ENCODE data around the gene ACAD8.
A peak's percentile ranks its signal among the peaks of the same experiment; 100 is the strongest.

ACAD8 gene

DNA sequence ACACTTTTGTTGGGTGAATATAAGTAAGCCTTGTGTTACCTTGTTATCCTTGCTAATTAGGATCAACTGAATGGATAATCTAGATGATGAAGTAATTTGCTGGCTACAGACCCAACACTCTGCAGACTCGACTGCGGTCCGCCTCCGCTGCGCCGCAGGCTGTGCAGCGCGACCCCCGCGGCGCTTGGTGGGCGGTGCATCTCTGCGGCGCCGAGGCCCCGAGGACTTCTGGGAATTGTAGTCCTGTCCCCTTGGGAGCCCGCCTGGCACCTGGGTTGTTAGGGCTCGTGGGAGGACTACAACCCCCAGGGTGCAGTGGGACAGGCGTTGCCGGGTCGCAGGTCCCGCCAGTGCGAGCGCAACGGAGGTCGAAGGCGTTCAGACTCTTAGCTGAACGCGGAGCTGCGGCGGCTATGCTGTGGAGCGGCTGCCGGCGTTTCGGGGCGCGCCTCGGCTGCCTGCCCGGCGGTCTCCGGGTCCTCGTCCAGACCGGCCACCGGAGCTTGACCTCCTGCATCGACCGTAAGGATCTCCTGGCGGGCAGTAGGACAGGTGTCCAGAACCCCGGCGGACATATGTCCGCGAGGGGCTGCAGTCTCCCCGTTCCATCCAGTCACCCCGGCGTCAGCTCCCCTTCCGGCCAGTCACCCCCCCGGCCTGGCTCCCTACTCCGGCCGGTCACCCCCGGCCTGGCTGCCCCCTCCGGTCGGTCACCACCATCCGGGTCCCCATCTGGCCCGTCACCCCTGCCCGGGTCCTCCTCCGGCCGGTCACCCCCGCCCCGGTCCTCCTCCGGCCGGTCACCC is at the start of gene ACAD8, which contains the start of gene THYN1:
TSS of gene ACAD8 (plus strand) at position 381 of the 806 bp plus-strand sequence. CDS start at position 414, 33 bp downstream.
TSS of gene THYN1 (minus strand) at position 165 of the 806 bp plus-strand sequence. CDS start 470 bp downstream, outside the sequence.
- peak; percentile 92 for DNase-seq (ENCODE audit: low read depth, low spot score)

DNA sequence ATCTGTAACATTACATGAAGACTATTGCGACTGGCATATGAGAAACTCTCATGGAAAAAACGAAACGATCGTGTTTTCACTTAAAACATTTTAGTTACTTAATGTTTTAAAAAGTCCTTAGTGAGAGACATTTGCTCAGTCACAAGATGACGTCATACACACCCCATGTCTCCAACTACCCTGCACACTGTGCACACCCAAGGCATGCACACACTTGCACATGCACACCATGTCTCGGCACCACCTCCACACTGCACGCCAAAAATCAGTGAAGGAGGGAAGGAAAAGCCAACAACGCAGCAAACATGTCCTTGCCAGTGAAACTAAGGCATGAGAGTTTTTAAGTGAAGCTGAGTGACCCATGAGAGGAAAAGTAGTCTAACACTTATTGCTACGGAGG is 47.6 kb upstream of the ACAD8 start:
- no peak for DNase-seq (ENCODE audit: low read depth, low spot score)

GRCh38 chr11:134206185-134206584 is 47.2 kb upstream of the ACAD8 start:
- DNase-seq (ENCODE audit: low read depth, low spot score) = no peak

- no peak for DNase-seq (ENCODE audit: low read depth, low spot score)
Observed at GRCh38 chr11:134207538-134208239, 45.7 kb upstream of the ACAD8 start.

- DNase-seq (ENCODE audit: low read depth, low spot score) = no peak
Observed at GRCh38 chr11:134215836-134216235, 37.5 kb upstream of the ACAD8 start.

DNA sequence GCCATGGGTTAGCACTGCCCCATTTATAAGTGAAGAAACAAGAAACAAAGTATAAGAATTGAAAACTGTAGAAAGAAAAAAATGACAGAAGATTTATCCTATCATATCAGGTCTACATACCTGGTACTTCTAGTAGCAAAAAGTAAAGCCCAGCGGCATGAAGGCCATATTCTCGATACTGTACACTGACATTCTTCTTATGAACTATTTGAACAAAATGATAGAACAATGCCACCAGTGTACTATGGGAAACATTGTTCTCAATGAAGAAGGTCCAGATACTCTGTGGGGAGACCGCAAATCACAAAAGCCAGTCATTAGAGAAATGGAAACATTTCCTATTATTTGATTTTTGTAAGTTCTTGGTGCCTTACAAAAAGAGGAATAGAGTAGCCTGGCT is 36.6 kb upstream of the ACAD8 start:
- DNase-seq (ENCODE audit: low read depth, low spot score) = no peak

GRCh38 chr11:134223121-134223520 is 30.2 kb upstream of the ACAD8 start:
- DNase-seq (ENCODE audit: low read depth, low spot score) = no peak

DNA sequence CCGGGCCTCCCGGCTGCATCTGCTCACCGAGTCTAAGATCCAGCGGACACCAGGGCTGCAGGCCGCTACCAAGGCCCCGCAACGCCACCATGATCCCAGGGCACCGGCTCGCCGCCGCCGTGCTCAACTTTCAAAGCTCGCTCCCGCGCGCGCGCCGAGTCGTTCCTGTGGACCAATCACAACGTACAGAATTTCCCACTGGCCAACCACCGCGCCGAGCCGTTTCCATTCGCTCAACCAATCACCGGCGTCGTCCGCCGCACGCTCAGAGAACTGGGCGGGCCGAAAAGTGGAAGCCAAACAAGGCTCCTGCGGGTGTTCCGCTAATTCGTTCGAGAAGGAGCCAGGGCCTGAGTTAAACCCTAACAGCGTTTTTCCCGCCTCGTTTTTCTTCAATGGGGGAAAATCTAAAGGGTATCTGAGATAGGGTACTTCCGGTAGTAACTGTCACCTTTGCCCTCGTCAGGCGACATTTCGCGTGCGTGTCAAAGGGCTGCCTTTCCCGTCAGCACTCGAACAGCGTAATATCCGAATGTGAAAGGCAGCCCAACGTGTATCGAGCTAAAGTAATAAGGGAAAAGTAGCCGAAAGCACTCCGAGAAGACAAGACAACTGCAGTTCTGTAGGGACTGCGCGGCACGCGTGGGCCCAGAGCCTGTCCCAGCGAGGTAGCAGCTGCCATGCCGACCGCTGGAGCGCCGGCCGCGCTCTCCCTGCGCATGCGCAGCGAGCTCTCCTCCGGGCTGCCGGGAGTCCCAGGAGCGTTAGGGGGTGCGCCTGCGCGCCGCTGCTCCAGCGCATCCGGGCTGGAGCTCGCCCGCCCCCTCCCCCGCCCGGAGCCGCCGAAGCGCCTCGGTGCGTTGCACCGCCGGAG is 29.3 kb upstream of the ACAD8 start, which contains the start of the genes NCAPD3 and VPS26B:
TSS of gene NCAPD3 (minus strand) at position 132 of the 874 bp plus-strand sequence. CDS start at position 91, 41 bp downstream.
TSS of gene VPS26B (plus strand) at position 836 of the 874 bp plus-strand sequence. CDS start 452 bp downstream, outside the sequence.
- DNase-seq (ENCODE audit: low read depth, low spot score) = peak; percentile 90

DNA sequence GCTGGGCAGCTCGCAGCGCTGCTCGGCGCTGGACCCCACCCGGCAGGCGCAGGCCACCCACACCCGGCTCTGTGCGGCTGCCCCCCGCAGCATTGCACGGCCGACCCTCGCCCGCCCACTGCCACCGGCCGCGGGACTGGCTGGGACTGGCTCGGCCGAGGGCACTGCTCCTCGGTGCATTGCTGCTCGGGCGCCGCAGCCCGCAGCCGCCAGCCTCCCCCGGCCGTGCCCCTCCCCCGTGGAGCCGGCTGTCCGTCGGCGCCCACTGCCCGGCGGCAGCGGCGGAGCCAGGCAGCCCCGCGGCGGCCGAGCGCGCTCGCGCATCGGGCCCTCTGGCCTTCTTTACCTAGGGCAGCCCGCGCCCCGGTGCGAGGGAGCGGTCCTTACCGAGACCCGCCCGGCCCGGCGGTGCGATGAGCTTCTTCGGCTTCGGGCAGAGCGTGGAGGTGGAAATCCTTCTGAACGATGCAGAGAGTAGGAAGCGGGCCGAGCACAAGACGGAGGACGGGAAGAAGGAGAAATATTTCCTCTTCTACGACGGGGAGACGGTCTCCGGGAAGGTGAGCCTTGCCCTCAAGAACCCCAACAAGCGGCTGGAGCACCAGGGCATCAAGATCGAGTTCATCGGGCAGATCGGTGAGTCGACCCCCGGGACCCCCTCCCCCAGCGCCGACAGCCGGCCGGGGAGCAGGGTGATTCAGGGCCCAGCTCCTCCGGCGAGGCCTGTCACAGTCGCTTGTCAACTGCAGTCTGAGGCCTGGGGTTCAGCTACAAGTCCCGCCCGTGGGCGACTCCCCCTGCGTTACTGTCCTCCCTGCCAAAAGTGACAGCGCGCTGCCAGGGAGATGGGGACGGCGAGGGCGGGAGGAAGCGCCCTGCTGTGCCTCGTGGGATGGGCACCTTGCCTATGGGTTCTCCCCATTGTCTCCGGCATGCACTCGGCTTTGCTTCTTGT is 28.4 kb upstream of the ACAD8 start:
- no peak for DNase-seq (ENCODE audit: low read depth, low spot score)

DNA sequence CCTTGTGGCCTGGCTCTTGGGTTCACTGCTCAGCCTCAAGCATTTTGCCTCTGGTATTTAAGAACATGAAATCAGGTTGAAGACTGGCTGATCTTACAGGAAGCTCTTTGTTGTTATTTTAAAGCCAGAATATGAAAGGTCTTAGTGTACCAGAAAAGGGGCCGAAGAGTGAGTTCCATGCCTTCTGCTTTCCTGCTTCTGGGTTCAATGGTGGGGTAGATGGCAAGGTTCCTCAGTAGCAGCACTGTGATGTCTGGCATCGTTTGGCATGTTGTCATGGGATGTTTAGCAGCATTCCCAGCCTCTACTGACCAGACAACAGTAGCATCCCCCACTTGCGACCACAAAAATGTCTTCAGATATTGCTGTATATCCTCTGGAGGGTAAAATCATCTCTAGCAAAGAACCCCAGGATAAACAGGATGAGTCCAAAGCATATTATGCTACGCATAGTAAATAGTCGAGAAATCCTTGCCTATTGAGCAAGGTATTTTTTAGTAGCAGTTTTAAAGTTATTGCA is 26.5 kb upstream of the ACAD8 start:
- DNase-seq (ENCODE audit: low read depth, low spot score) = no peak

DNA sequence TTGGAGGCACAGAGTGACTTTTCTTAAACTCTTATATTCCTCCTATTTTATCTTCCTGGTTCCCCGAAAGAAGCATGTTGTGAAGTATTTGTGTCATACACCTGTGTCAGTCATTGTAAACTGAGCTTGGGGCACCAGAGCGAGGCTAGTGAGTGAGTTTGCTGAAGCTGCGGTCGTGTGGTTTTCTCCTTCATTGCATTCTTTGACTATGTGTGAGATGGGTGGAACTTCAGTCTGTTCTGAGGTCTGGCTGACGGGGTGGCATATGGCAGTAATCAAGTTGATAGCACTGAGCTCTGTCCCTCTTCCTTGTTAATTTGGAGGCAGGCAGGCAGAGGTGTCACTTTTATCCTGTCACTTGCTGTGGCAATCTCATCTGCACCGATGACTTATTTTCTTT is 24.7 kb upstream of the ACAD8 start:
- DNase-seq (ENCODE audit: low read depth, low spot score) = no peak

- DNase-seq (ENCODE audit: low read depth, low spot score) = no peak
Observed at GRCh38 chr11:134229126-134229790, 24.1 kb upstream of the ACAD8 start.

DNA sequence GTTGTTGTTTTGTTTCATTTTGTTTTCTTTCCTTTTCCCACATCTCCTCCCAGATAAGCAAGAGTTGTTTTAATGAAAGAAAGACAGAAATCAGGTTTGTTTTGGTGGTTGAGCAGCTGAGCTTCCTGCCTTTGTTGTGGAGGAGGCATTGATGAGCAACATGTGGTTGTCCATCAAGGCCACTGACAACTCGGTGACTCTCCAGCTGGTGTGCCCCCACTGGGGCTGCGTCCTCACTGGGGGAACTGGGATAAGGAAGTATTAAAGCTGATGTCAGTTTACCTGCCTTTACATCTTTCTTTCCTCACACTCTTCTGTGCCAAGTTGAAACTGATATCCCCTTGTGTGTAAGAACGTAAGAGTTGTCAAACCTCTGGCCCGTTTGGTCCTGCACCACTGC is 23.0 kb upstream of the ACAD8 start:
- no peak for DNase-seq (ENCODE audit: low read depth, low spot score)

- DNase-seq (ENCODE audit: low read depth, low spot score) = no peak
Observed at GRCh38 chr11:134231958-134232659, 21.3 kb upstream of the ACAD8 start.

DNA sequence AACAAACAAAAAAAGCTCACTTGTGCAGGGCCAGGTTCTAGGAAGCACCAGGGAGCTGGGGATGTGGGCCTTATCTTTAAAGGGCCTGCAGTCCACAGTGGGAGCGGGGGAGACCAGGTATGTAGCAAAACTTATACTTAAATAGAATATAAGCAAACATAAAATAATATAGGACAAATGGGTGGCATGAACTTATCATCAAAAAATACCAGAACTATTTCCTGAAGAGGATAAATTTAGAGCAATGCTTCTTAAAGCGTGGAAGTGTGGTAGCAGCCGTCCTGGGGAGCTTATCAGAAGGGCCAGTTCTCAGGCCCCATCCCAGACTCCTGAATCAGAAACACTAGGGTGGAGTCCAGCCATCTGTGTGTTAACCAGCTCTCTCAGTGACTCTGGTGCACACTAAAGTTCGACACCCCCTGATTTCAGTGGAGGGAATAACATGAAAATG is 19.6 kb upstream of the ACAD8 start:
- no peak for DNase-seq (ENCODE audit: low read depth, low spot score)

GRCh38 chr11:134235399-134235798 is 18.0 kb upstream of the ACAD8 start:
- no peak for DNase-seq (ENCODE audit: low read depth, low spot score)

GRCh38 chr11:134236834-134237556 is 16.4 kb upstream of the ACAD8 start:
- no peak for DNase-seq (ENCODE audit: low read depth, low spot score)

- no peak for DNase-seq (ENCODE audit: low read depth, low spot score)
Observed at GRCh38 chr11:134237557-134237922, 15.8 kb upstream of the ACAD8 start.

Data from smooth muscle cell of the brain vasculature (primary cell).